Stimulated activated CD4-positive, alpha-beta T cell treated with anti-CD3 and anti-CD28 coated beads, Interleukin-1b, Interleukin-23, amount 100 ng/mL, for 24 hours (primary cell): Measurements from ENCODE around the gene RECK.

Experiments
- DNase-seq, 4 experiments: peaks; one replicate each; pipeline ENCODE4 v3.0.0-alpha.2; 2020; ENCODE audit warnings: low read depth in 4 of 4, low spot score in 1 of 4

The RECK gene

GRCh38 chr9:36025746-36026145 lies 11.0 kb upstream of the RECK start:
- DNase-seq, result no peak

GRCh38 chr9:36029202-36029601 lies 7.5 kb upstream of the RECK start:
- no peak for DNase-seq

GRCh38 chr9:36029765-36030528 lies 6.8 kb upstream of the RECK start:
- no peak for DNase-seq

GRCh38 chr9:36030871-36031270 lies 5.8 kb upstream of the RECK start:
- DNase-seq, result no peak

GRCh38 chr9:36031774-36032555 lies 4.7 kb upstream of the RECK start:
- no peak for DNase-seq

- no peak for DNase-seq
Observed at GRCh38 chr9:36033788-36034187, 2.9 kb upstream of the RECK start.

GRCh38 chr9:36034234-36034633 lies 2.5 kb upstream of the RECK start:
- DNase-seq, result no peak

- no peak for DNase-seq
Observed at GRCh38 chr9:36035006-36035405, 1.7 kb upstream of the RECK start.

GRCh38 chr9:36036253-36036779 lies 397 bp upstream of the RECK start:
- DNase-seq, result no peak

- DNase-seq, result no peak
Observed at GRCh38 chr9:36037549-36038122, 923 bp downstream of the RECK start.

GRCh38 chr9:36039121-36039520 lies 2.4 kb downstream of the RECK start:
- no peak for DNase-seq

- DNase-seq, result no peak
Observed at GRCh38 chr9:36039696-36040095, 3.0 kb downstream of the RECK start.

GRCh38 chr9:36040271-36040925 lies 3.7 kb downstream of the RECK start:
- DNase-seq, result no peak

GRCh38 chr9:36041506-36041905 lies 4.8 kb downstream of the RECK start:
- DNase-seq, result no peak

- DNase-seq, result no peak
Observed at GRCh38 chr9:36045610-36046009, 8.9 kb downstream of the RECK start.

GRCh38 chr9:36046923-36047322 lies 10.2 kb downstream of the RECK start:
- DNase-seq, result no peak

GRCh38 chr9:36049408-36049807 lies 12.7 kb downstream of the RECK start:
- DNase-seq, result no peak

- no peak for DNase-seq
Observed at GRCh38 chr9:36050476-36050875, 13.8 kb downstream of the RECK start.

GRCh38 chr9:36051317-36051716 lies 14.6 kb downstream of the RECK start:
- DNase-seq, result no peak

- no peak for DNase-seq
Observed at GRCh38 chr9:36053971-36054370, 17.3 kb downstream of the RECK start.

GRCh38 chr9:36056896-36057295 lies 20.2 kb downstream of the RECK start:
- no peak for DNase-seq
